ENCODE measurements around the gene CRELD1. TPM values are rescaled to one million over a fixed set of nuclear protein-coding genes. Genes with fewer than 3 reads are reported as not detected.
A peak's percentile ranks its signal among the peaks of the same experiment; 100 is the strongest.

The CRELD1 gene
- total and polyA plus RNA-seq, 9 of the 15 experiments (the other 6 are each of a cell fraction or from before 2014, with no cell fraction given): 3.3 to 25.8 (median 16.5) TPM

DNA sequence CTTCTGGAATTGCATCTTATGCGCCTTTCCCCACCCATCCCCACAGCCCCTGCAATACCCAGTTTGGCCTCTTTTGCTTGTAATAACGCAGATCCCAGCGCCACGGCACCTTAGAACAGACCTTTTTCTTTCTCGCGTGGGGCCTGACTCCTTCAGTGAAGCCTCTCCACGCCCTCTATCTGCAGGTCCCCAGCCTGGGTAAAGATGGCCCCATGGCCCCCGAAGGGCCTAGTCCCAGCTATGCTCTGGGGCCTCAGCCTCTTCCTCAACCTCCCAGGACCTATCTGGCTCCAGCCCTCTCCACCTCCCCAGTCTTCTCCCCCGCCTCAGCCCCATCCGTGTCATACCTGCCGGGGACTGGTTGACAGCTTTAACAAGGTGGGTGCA lies 594 bp downstream of the CRELD1 start (continued):
- TF ChIP-seq UBTF (IDR thresholded peaks at IDR 0.05; ENCODE audit: borderline replicate concordance in 1 of 2, low read depth in 2 of 2, low read length in 2 of 2): peak in 1 of 2 experiments; percentile 28; a peak in 1 of 4 replicates
- TF ChIP-seq, protein P1, sequence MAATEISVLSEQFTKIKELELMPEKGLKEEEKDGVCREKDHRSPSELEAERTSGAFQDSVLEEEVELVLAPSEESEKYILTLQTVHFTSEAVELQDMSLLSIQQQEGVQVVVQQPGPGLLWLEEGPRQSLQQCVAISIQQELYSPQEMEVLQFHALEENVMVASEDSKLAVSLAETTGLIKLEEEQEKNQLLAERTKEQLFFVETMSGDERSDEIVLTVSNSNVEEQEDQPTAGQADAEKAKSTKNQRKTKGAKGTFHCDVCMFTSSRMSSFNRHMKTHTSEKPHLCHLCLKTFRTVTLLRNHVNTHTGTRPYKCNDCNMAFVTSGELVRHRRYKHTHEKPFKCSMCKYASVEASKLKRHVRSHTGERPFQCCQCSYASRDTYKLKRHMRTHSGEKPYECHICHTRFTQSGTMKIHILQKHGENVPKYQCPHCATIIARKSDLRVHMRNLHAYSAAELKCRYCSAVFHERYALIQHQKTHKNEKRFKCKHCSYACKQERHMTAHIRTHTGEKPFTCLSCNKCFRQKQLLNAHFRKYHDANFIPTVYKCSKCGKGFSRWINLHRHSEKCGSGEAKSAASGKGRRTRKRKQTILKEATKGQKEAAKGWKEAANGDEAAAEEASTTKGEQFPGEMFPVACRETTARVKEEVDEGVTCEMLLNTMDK (IDR thresholded peaks at IDR 0.05; ENCODE audit: borderline replicate concordance, insufficient read depth, low read depth, low read length, poor library complexity, severe bottlenecking): peak; percentile 12
- TF ChIP-seq SMARCA4 (IDR thresholded peaks at IDR 0.05): 0 out of 2 replicates have a peak, but pooled peaks have one; percentile 9
- 0 out of 2 replicates have a peak, but pooled peaks have one; percentile 7 for TF ChIP-seq HCFC1 (IDR thresholded peaks at IDR 0.05; ENCODE audit: low read depth, low read length)
- TF ChIP-seq ZBTB17 (CRISPR knock-in tag; IDR thresholded peaks at IDR 0.05): 0 out of 2 replicates have a peak, but pooled peaks have one; percentile 24
- TF ChIP-seq ARNT (IDR thresholded peaks at IDR 0.05): 0 out of 4 replicates have a peak, but pooled peaks of 1 of the 2 experiments have one; percentile 1
- TF ChIP-seq, protein P2, sequence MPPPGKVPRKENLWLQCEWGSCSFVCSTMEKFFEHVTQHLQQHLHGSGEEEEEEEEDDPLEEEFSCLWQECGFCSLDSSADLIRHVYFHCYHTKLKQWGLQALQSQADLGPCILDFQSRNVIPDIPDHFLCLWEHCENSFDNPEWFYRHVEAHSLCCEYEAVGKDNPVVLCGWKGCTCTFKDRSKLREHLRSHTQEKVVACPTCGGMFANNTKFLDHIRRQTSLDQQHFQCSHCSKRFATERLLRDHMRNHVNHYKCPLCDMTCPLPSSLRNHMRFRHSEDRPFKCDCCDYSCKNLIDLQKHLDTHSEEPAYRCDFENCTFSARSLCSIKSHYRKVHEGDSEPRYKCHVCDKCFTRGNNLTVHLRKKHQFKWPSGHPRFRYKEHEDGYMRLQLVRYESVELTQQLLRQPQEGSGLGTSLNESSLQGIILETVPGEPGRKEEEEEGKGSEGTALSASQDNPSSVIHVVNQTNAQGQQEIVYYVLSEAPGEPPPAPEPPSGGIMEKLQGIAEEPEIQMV (tag; conservative IDR thresholded peaks at IDR 0.05; ENCODE audit: low read depth): no peak
- no peak for TF ChIP-seq THRA (IDR thresholded peaks at IDR 0.05)
- TF ChIP-seq YY1 (IDR thresholded peaks at IDR 0.05; ENCODE audit: borderline replicate concordance in 1 of 3, control insufficient read depth in 1 of 3, extremely low read depth in 1 of 3, insufficient read depth in 3 of 3, insufficient read length in 1 of 3, insufficient replicate concordance in 2 of 3, low read depth in 1 of 3, low read length in 2 of 3): peak in 2 of 3 experiments; percentile 68 to 84
- TF ChIP-seq, protein P3, sequence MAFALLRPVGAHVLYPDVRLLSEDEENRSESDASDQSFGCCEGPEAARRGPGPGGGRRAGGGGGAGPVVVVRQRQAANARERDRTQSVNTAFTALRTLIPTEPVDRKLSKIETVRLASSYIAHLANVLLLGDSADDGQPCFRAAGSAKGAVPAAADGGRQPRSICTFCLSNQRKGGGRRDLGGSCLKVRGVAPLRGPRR (CRISPR knock-in tag; IDR thresholded peaks at IDR 0.05): 0 out of 2 replicates have a peak, but pooled peaks have one; percentile 15
- TF ChIP-seq NFRKB (IDR thresholded peaks at IDR 0.05; ENCODE audit: low read depth): peak; percentile 1; the same call in 1 of the 2 replicates
- TF ChIP-seq ZBED1 (IDR thresholded peaks at IDR 0.05): 0 out of 2 replicates have a peak, but pooled peaks have one; percentile 51
- TF ChIP-seq ZC3H4 (CRISPR knock-in tag; IDR thresholded peaks at IDR 0.05; ENCODE audit: borderline replicate concordance): peak; percentile 79; the same call in 1 of the 2 replicates
- 0 out of 2 replicates have a peak, but pooled peaks have one; percentile 20 for TF ChIP-seq ZNF592 (IDR thresholded peaks at IDR 0.05)
